Skeletal muscle satellite cell (primary cell): Measurements from ENCODE around the gene CCRL2.
A peak's percentile ranks its signal among the peaks of the same experiment; 100 is the strongest.
"Not testable (repeated sequence)": the region's sequence is repeated elsewhere in the genome, so short reads cannot be mapped to it uniquely, and the experiment has no call there.

Experiments used
- H3K27me3 ChIP-seq: 2 replicates; pipeline ENCODE4 v1.7.0; 2013; ENCODE audit warnings: low read length; ENCODE audit not compliant: control insufficient read depth, insufficient read depth
- H3K36me3 ChIP-seq: 2 replicates; pipeline ENCODE4 v1.7.0; 2013; ENCODE audit warnings: mild to moderate bottlenecking, control low read depth, low read length; ENCODE audit not compliant: insufficient read depth
- H3K4me1 ChIP-seq: 2 replicates; pipeline ENCODE4 v1.7.0; 2013; ENCODE audit warnings: low read length; ENCODE audit not compliant: control insufficient read depth, insufficient read depth
- H3K4me2 ChIP-seq: 2 replicates; pipeline ENCODE4 v1.7.0; 2013; ENCODE audit warnings: mild to moderate bottlenecking, low read length
- H3K4me3 ChIP-seq: 2 replicates; pipeline ENCODE4 v1.7.0; 2013; ENCODE audit warnings: low read length
- H3K9ac ChIP-seq: 2 replicates; pipeline ENCODE4 v1.7.0; 2013; ENCODE audit warnings: mild to moderate bottlenecking, low read depth, low read length, moderate library complexity
- H3K9me3 ChIP-seq: replicated peaks from 2 replicates; pipeline ENCODE4 v1.7.0; 2013; ENCODE audit warnings: mild to moderate bottlenecking, control low read depth, low read length

The CCRL2 gene

GRCh38 chr3:46398186-46398955 lies 8.7 kb upstream of the CCRL2 start:
- no peak overlapping the region for H3K4me2 ChIP-seq
- no peak overlapping the region for H3K9ac ChIP-seq
- H3K4me3 ChIP-seq: no peak overlapping the region
- no peaks in the 10 kb centered on the region for H3K36me3 ChIP-seq
- peaks cover 13% of the 10 kb centered on the region for H3K27me3 ChIP-seq
- peaks cover 8% of the 10 kb centered on the region for H3K4me1 ChIP-seq
- H3K9me3 ChIP-seq: no peaks in the 10 kb centered on the region

GRCh38 chr3:46399098-46399497 lies 8.0 kb upstream of the CCRL2 start:
- Histone ChIP-seq H3K4me3 (no peak overlapping the region), H3K36me3 (no peaks in the 10 kb centered on the region), H3K4me2 (no peak overlapping the region), H3K9me3 (no peaks in the 10 kb centered on the region), H3K4me1 (peaks cover 8% of the 10 kb centered on the region), H3K9ac (no peak overlapping the region), H3K27me3 (peaks cover 7% of the 10 kb centered on the region)

GRCh38 chr3:46399557-46399956 lies 7.5 kb upstream of the CCRL2 start:
- Histone ChIP-seq H3K4me2 (no peak overlapping the region), H3K9ac (no peak overlapping the region), H3K9me3 (no peaks in the 10 kb centered on the region), H3K4me3 (no peak overlapping the region), H3K4me1 (peaks cover 8% of the 10 kb centered on the region), H3K36me3 (no peaks in the 10 kb centered on the region), H3K27me3 (peaks cover 2% of the 10 kb centered on the region)

- no peak overlapping the region for H3K9ac ChIP-seq
- H3K36me3 ChIP-seq: no peaks in the 10 kb centered on the region
- H3K4me1 ChIP-seq: peaks cover 8% of the 10 kb centered on the region
- no peaks in the 10 kb centered on the region for H3K27me3 ChIP-seq
- no peak overlapping the region for H3K4me2 ChIP-seq
- H3K4me3 ChIP-seq: no peak overlapping the region
- no peaks in the 10 kb centered on the region for H3K9me3 ChIP-seq
Observed at GRCh38 chr3:46400000-46400734, 6.9 kb upstream of the CCRL2 start.

GRCh38 chr3:46400846-46401245 lies 6.2 kb upstream of the CCRL2 start:
- H3K27me3 ChIP-seq: no peaks in the 10 kb centered on the region

GRCh38 chr3:46401579-46401978 lies 5.5 kb upstream of the CCRL2 start:
- H3K4me1 ChIP-seq: peaks cover 20% of the 10 kb centered on the region
- H3K27me3 ChIP-seq: no peaks in the 10 kb centered on the region
- no peak overlapping the region for H3K9ac ChIP-seq
- H3K36me3 ChIP-seq: no peaks in the 10 kb centered on the region
- no peak overlapping the region for H3K4me3 ChIP-seq
- H3K9me3 ChIP-seq: no peaks in the 10 kb centered on the region
- H3K4me2 ChIP-seq: no peak overlapping the region

More at GRCh38 chr3:46400846-46401245, 6.2 kb upstream of the CCRL2 start:
- H3K9me3 ChIP-seq: no peaks in the 10 kb centered on the region
- H3K9ac ChIP-seq: no peak overlapping the region
- no peaks in the 10 kb centered on the region for H3K36me3 ChIP-seq
- H3K4me2 ChIP-seq: no peak overlapping the region
- H3K4me1 ChIP-seq: peaks cover 14% of the 10 kb centered on the region
- H3K4me3 ChIP-seq: no peak overlapping the region

GRCh38 chr3:46402902-46403301 lies 4.2 kb upstream of the CCRL2 start:
- peaks cover 33% of the 10 kb centered on the region for H3K4me1 ChIP-seq
- not testable (repeated sequence) for H3K9me3 ChIP-seq

GRCh38 chr3:46405301-46406019 lies 1.6 kb upstream of the CCRL2 start:
- Histone ChIP-seq H3K4me3 (no peak overlapping the region), H3K27me3 (no peaks in the 10 kb centered on the region), H3K36me3 (no peaks in the 10 kb centered on the region), H3K4me2 (peak overlapping the region; percentile 37), H3K9ac (no peak overlapping the region), H3K9me3 (no peaks in the 10 kb centered on the region), H3K4me1 (peaks cover 36% of the 10 kb centered on the region)

More at GRCh38 chr3:46402902-46403301, 4.2 kb upstream of the CCRL2 start:
- H3K9ac ChIP-seq, H3K4me2 ChIP-seq, H3K4me3 ChIP-seq, H3K36me3 ChIP-seq, H3K27me3 ChIP-seq: not testable (repeated sequence)

GRCh38 chr3:46406443-46406787 lies 644 bp upstream of the CCRL2 start:
- H3K27me3 ChIP-seq: no peaks in the 10 kb centered on the region
- no peak overlapping the region for H3K9ac ChIP-seq
- H3K36me3 ChIP-seq: no peaks in the 10 kb centered on the region
- peaks cover 35% of the 10 kb centered on the region for H3K4me1 ChIP-seq
- peak overlapping the region; percentile 75 for H3K4me2 ChIP-seq
- no peaks in the 10 kb centered on the region for H3K9me3 ChIP-seq
- no peak overlapping the region for H3K4me3 ChIP-seq

- peak overlapping the region; percentile 55 for H3K4me3 ChIP-seq
Observed at GRCh38 chr3:46407970-46408369, 911 bp downstream of the CCRL2 start.

GRCh38 chr3:46408853-46409252 lies 1.8 kb downstream of the CCRL2 start:
- peaks cover 35% of the 10 kb centered on the region for H3K4me1 ChIP-seq
- H3K9ac ChIP-seq: no peak overlapping the region
- no peaks in the 10 kb centered on the region for H3K9me3 ChIP-seq
- no peak overlapping the region for H3K4me3 ChIP-seq
- no peaks in the 10 kb centered on the region for H3K27me3 ChIP-seq
- H3K4me2 ChIP-seq: peak overlapping the region; percentile 75
- H3K36me3 ChIP-seq: no peaks in the 10 kb centered on the region

More at GRCh38 chr3:46407970-46408369, 911 bp downstream of the CCRL2 start:
- Histone ChIP-seq H3K4me2 (peak overlapping the region; percentile 75), H3K4me1 (peaks cover 35% of the 10 kb centered on the region), H3K27me3 (no peaks in the 10 kb centered on the region), H3K36me3 (no peaks in the 10 kb centered on the region), H3K9me3 (no peaks in the 10 kb centered on the region), H3K9ac (peak overlapping the region; percentile 69)
